ENCODE data around the gene MGP. TPM values are rescaled to one million over a fixed set of nuclear protein-coding genes. Genes with fewer than 3 reads are reported as not detected.
A peak's percentile ranks its signal among the peaks of the same experiment; 100 is the strongest.

MGP gene
- total RNA-seq, 4 donors from 2014 or later, result 32.4 to 67.3 (median 47.1) TPM

- ATAC-seq, result peak; percentile 74 to 77
- H3K9me3 ChIP-seq, result no peaks in the 10 kb centered on the region
- in situ Hi-C loops (cut with MboI; ENCODE audit: low sequenced_read_pairs in 4 of 4), result no loop called here
- peak overlapping the region; percentile 61 to 78 (median 66) for H3K27ac ChIP-seq
- H3K4me1 ChIP-seq, result peaks cover 13 to 14% of the 10 kb centered on the region in 2 donors
- H3K36me3 ChIP-seq, result no peaks in the 10 kb centered on the region
- no peaks in the 10 kb centered on the region for H3K27me3 ChIP-seq
- intact Hi-C loops (cut with DNase I; ENCODE audit: low total_unique reads), result no loop called here
- H3K4me3 ChIP-seq, result peak overlapping the region; percentile 19 to 47 (median 42)
- TF ChIP-seq CTCF (IDR thresholded peaks at IDR 0.05 in 4 of 5, conservative IDR thresholded peaks at IDR 0.05 in 1 of 5) (no peak), POLR2A (IDR thresholded peaks at IDR 0.05) (peak in 1 of 2 donors; percentile 55)
- peak; percentile 54 to 75 for DNase-seq
Measured at GRCh38 chr12:14884458-14884878, 1.2 kb downstream of the MGP start.

- Histone ChIP-seq H3K9me3 (no peaks in the 10 kb centered on the region), H3K27me3 (no peaks in the 10 kb centered on the region), H3K36me3 (no peaks in the 10 kb centered on the region), H3K4me1 (peaks cover 13 to 14% of the 10 kb centered on the region in 2 donors), H3K27ac (peak overlapping the region; percentile 61 to 78 (median 66)), H3K4me3 (peak overlapping the region in 3 of 4 donors; percentile 41 to 47 (median 42))
- in situ Hi-C loops (cut with MboI; ENCODE audit: low sequenced_read_pairs in 4 of 4), result no loop called here
- ATAC-seq (no peak), DNase-seq (no peak)
- intact Hi-C loops (cut with DNase I; ENCODE audit: low total_unique reads), result no loop called here
- no peak for TF ChIP-seq POLR2A (IDR thresholded peaks at IDR 0.05)
- TF ChIP-seq CTCF (IDR thresholded peaks at IDR 0.05 in 4 of 5, conservative IDR thresholded peaks at IDR 0.05 in 1 of 5), result no peak
Measured at GRCh38 chr12:14883686-14884085, 2.0 kb downstream of the MGP start.

GRCh38 chr12:14880890-14881453 lies 4.7 kb downstream of the MGP start:
- no peak overlapping the region for H3K27ac ChIP-seq
- in situ Hi-C loops (cut with MboI; ENCODE audit: low sequenced_read_pairs in 4 of 4), result no loop called here
- H3K36me3 ChIP-seq, result no peaks in the 10 kb centered on the region
- no peak for DNase-seq
- intact Hi-C loops (cut with DNase I; ENCODE audit: low total_unique reads), result no loop called here
- TF ChIP-seq CTCF (IDR thresholded peaks at IDR 0.05 in 4 of 5, conservative IDR thresholded peaks at IDR 0.05 in 1 of 5), result no peak
- no peak for TF ChIP-seq POLR2A (IDR thresholded peaks at IDR 0.05)
- ATAC-seq, result no peak
- no peaks in the 10 kb centered on the region for H3K9me3 ChIP-seq
- no peaks in the 10 kb centered on the region for H3K27me3 ChIP-seq
- no peak overlapping the region for H3K4me3 ChIP-seq
- H3K4me1 ChIP-seq, result peaks cover 10 to 13% of the 10 kb centered on the region in 2 donors

- ATAC-seq, result no peak
- no peaks in the 10 kb centered on the region for H3K9me3 ChIP-seq
- H3K4me3 ChIP-seq, result no peak overlapping the region
- TF ChIP-seq CTCF (IDR thresholded peaks at IDR 0.05 in 4 of 5, conservative IDR thresholded peaks at IDR 0.05 in 1 of 5) (no peak), POLR2A (IDR thresholded peaks at IDR 0.05) (no peak)
- no peaks in the 10 kb centered on the region for H3K27me3 ChIP-seq
- H3K27ac ChIP-seq, result no peak overlapping the region
- no peaks in the 10 kb centered on the region for H3K4me1 ChIP-seq
- intact Hi-C loops (cut with DNase I; ENCODE audit: low total_unique reads) (no loop called here), in situ Hi-C loops (cut with MboI; ENCODE audit: low sequenced_read_pairs in 4 of 4) (no loop called here)
- H3K36me3 ChIP-seq, result no peaks in the 10 kb centered on the region
- DNase-seq, result no peak
Measured at GRCh38 chr12:14879222-14879933, 6.3 kb downstream of the MGP start.
